GM12878 (cell line): ENCODE results near the gene FKBP15. TPM values are rescaled to one million over a fixed set of nuclear protein-coding genes. Genes with fewer than 3 reads are reported as not detected.
"Not testable (repeated sequence)": the region's sequence is repeated elsewhere in the genome, so short reads cannot be mapped to it uniquely, and the experiment has no call there.

Experiments
- ATAC-seq: fragments of 200-7000 bp; cut with Tn5 transposase; 3 replicates; pipeline ENCODE4 v1.9.1; 2020; ENCODE audit warnings: mild to moderate bottlenecking, moderate library complexity
- BruUV-seq: library from RNA; stranded (reverse); fragments of 400-500 nt; replicated peaks from 2 replicates; lab custom pipeline; 2021; lab: Mats Ljungman, UMichigan
- CTCF ChIA-PET: fragments of 300-600 bp; sonication (Branson Sonifier 250); formaldehyde crosslinking; extraction: SDS; loops from one replicate; lab custom pipeline; 2021; ENCODE audit warnings: inconsistent platforms; lab: Yijun Ruan, JAX
- POLR2A ChIA-PET: fragments of 350-600 bp; formaldehyde crosslinking; extraction: SDS; loops from one replicate; lab custom pipeline; 2021; ENCODE audit warnings: inconsistent platforms; lab: Charles Lee
- RAD21 ChIA-PET: fragments of 300-600 bp; sonication (Branson Sonifier 250); formaldehyde crosslinking; loops from one replicate; lab custom pipeline; 2023; ENCODE audit warnings: antibody characterized with exemption; ENCODE audit not compliant: unreplicated experiment; lab: Charles Lee
- SMC1A ChIA-PET: fragments of 300-600 bp; sonication (Branson Sonifier 250); formaldehyde crosslinking; loops from one replicate; lab custom pipeline; 2023; ENCODE audit not compliant: unreplicated experiment, uncharacterized antibody; lab: Charles Lee
- DNase-seq: peaks from one replicate; pipeline ENCODE4 v3.0.0-alpha.2; 2011; ENCODE audit warnings: low read depth, low spot score
- FAIRE-seq: peaks from 3 replicates; lab custom pipeline; 2011; peaks lifted over from hg19 to GRCh38; lab: Jason Lieb, UNC
- H2AFZ ChIP-seq: 2 replicates; pipeline ENCODE4 v1.6.0; 2011; ENCODE audit warnings: low read depth, low read length, control low read depth; ENCODE audit not compliant: control insufficient read depth
- H3K27ac ChIP-seq: 2 replicates; pipeline ENCODE4 v1.5.1; 2011; ENCODE audit warnings: control low read depth; ENCODE audit not compliant: control insufficient read depth, insufficient read depth
- H3K27me3 ChIP-seq, 2 experiments: replicated peaks in 1 of 2; 2 replicates each; pipeline versions ENCODE4 v1.6.0 to v1.6.1; 2011; ENCODE audit warnings: low read length in 1 of 2; ENCODE audit not compliant: control insufficient read depth in 2 of 2, insufficient read depth in 2 of 2
- H3K36me3 ChIP-seq, 2 experiments: 2 replicates each; pipeline ENCODE4 v1.5.1; 2011; ENCODE audit warnings: low read length in 1 of 2; ENCODE audit not compliant: control insufficient read depth in 2 of 2, insufficient read depth in 2 of 2
- H3K4me1 ChIP-seq: 2 replicates; pipeline ENCODE4 v1.6.1; 2011; ENCODE audit warnings: mild to moderate bottlenecking, low read length, moderate library complexity, mixed read lengths; ENCODE audit not compliant: control insufficient read depth, insufficient read depth
- H3K4me2 ChIP-seq: 2 replicates; pipeline ENCODE4 v1.6.0; 2011; ENCODE audit warnings: control low read depth; ENCODE audit not compliant: control insufficient read depth, insufficient read depth
- H3K4me3 ChIP-seq: fragments of 200-600 bp; sonication (generic); 2 replicates; pipeline ENCODE4 v1.5.1; 2016
- H3K79me2 ChIP-seq: 2 replicates; pipeline ENCODE4 v1.6.0; 2011; ENCODE audit warnings: low read length; ENCODE audit not compliant: control insufficient read depth, insufficient read depth
- H3K9ac ChIP-seq: 2 replicates; pipeline ENCODE4 v1.8.0; 2011; ENCODE audit warnings: low read length, control low read depth, mixed read lengths; ENCODE audit not compliant: control insufficient read depth, insufficient read depth
- H3K9me3 ChIP-seq: replicated peaks from 3 replicates; pipeline ENCODE4 v1.5.1; 2011; ENCODE audit warnings: mild to moderate bottlenecking, low read length; ENCODE audit not compliant: control insufficient read depth, insufficient read depth
- H4K20me1 ChIP-seq: 2 replicates; pipeline ENCODE4 v1.6.0; 2011; ENCODE audit not compliant: control insufficient read depth, insufficient read depth
- FOXM1 ChIP-seq: IDR thresholded peaks from 2 replicates; pipeline ENCODE4 v1.6.1; 2012; ENCODE audit warnings: low read depth, mild to moderate bottlenecking, inconsistent platforms, low read length, moderate library complexity
- TARDBP ChIP-seq: IDR thresholded peaks from 2 replicates; pipeline ENCODE4 v1.6.1; 2016; ENCODE audit warnings: borderline replicate concordance
- WGBS: methylation state at CpG from one replicate; pipeline ENCODE4 v1.1.6; 2016; ENCODE audit warnings: low lambda C conversion rate; ENCODE audit not compliant: insufficient replicate concordance, insufficient coverage; ENCODE audit errors: missing lambda C conversion rate; 5-methylcytosine and 5-hydroxymethylcytosine counted together
- in situ Hi-C: fragments of 300-500 bp; cut with MboI; formaldehyde crosslinking; loops from 9 replicates; pipeline ENCODE4 v1.14.3; 2018; ENCODE audit warnings: mixed read lengths
- intact Hi-C: fragments of 100-400 bp; cut with micrococcal nuclease; formaldehyde crosslinking; loops from one replicate; pipeline ENCODE4 v1.14.2; 2022; ENCODE audit not compliant: unreplicated experiment
- polyA plus RNA-seq, 11 experiments: library from polyadenylated mRNA; depleted of rRNA in 4 of 11; unstranded in 6 of 11; stranded (reverse) in 5 of 11; fragments of >200 nt; fragmentation: Nextera tagmentation in 4 of 11; fragmentation: Illumina TruSeq in 1 of 11; extraction: Ambion mirVana in 4 of 11; extraction: Trizol in 1 of 11; gene quantifications; 1 replicate in 1 of 11; 2 replicates in 10 of 11; pipeline versions ENCODE4 v1.2.1 to v1.2.3, GENCODE V29; 2011 to 2016; ENCODE audit warnings: inconsistent platforms in 2 of 11, missing spikeins in 2 of 11, low read depth in 1 of 11
- total RNA-seq, 4 experiments: library from RNA; depleted of rRNA in 3 of 4; stranded (reverse); fragments of >200 nt in 3 of 4; fragmentation: Illumina TruSeq in 1 of 4; extraction: Trizol in 1 of 4; gene quantifications; 2 replicates each; pipeline versions ENCODE4 v1.2.1 to v1.2.3, GENCODE V29; 2013 to 2021
- TF ChIP-seq, protein P1 (sequence below): fragments of 450-650 bp; formaldehyde crosslinking; IDR thresholded peaks from 2 replicates; pipeline ENCODE4 v1.5.0; 2022; ENCODE audit warnings: mild to moderate bottlenecking, missing genetic modification characterization
- TF ChIP-seq, protein P2 (sequence below): fragments of 450-650 bp; IDR thresholded peaks from 2 replicates; pipeline ENCODE4 v1.6.1; 2014; ENCODE audit warnings: mild to moderate bottlenecking

FKBP15 gene
- total and polyA plus RNA-seq, 10 of the 15 experiments (the other 5 are each of a cell fraction or from before 2014, with no cell fraction given), result 5.0 to 53.4 (median 21.2) TPM

DNA sequence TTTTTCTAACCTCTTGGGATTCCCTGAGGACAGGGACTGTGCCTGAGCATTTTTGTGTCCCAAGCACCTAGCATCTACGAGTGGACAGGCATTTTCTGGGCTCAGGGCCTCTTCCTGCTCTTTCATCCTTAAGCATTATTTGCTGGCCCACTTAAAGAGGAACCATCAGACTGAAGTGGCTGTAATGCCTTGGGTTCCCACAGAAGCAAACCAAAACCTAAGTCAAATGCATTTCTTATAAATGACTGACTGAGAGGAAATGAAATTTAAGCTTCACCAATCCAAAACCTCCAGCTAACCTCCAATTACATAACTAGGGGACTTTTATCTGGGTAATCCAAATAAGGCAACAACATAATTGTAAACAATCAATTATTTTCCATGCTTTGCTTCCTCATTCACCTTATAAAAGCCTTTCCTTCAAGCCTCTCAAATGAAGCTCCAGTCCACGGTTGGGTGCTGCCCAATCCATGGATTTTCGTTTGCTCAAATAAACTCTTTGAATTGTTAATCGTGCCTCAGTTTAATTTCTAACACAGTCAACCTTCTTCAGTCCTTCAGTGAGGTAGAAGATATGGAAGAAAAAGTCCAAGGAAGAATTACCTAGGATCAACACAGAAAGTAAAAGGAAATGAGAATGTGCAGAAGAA lies 95.6 kb downstream of the FKBP15 start (continued):
- TF ChIP-seq, protein P1, sequence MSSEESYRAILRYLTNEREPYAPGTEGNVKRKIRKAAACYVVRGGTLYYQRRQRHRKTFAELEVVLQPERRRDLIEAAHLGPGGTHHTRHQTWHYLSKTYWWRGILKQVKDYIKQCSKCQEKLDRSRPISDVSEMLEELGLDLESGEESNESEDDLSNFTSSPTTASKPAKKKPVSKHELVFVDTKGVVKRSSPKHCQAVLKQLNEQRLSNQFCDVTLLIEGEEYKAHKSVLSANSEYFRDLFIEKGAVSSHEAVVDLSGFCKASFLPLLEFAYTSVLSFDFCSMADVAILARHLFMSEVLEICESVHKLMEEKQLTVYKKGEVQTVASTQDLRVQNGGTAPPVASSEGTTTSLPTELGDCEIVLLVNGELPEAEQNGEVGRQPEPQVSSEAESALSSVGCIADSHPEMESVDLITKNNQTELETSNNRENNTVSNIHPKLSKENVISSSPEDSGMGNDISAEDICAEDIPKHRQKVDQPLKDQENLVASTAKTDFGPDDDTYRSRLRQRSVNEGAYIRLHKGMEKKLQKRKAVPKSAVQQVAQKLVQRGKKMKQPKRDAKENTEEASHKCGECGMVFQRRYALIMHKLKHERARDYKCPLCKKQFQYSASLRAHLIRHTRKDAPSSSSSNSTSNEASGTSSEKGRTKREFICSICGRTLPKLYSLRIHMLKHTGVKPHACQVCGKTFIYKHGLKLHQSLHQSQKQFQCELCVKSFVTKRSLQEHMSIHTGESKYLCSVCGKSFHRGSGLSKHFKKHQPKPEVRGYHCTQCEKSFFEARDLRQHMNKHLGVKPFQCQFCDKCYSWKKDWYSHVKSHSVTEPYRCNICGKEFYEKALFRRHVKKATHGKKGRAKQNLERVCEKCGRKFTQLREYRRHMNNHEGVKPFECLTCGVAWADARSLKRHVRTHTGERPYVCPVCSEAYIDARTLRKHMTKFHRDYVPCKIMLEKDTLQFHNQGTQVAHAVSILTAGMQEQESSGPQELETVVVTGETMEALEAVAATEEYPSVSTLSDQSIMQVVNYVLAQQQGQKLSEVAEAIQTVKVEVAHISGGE (CRISPR knock-in tag), result no peak
- TF ChIP-seq FOXM1 (no peak), TARDBP (no peak)
- TF ChIP-seq, protein P2, sequence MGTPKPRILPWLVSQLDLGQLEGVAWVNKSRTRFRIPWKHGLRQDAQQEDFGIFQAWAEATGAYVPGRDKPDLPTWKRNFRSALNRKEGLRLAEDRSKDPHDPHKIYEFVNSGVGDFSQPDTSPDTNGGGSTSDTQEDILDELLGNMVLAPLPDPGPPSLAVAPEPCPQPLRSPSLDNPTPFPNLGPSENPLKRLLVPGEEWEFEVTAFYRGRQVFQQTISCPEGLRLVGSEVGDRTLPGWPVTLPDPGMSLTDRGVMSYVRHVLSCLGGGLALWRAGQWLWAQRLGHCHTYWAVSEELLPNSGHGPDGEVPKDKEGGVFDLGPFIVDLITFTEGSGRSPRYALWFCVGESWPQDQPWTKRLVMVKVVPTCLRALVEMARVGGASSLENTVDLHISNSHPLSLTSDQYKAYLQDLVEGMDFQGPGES, result no peak

DNA sequence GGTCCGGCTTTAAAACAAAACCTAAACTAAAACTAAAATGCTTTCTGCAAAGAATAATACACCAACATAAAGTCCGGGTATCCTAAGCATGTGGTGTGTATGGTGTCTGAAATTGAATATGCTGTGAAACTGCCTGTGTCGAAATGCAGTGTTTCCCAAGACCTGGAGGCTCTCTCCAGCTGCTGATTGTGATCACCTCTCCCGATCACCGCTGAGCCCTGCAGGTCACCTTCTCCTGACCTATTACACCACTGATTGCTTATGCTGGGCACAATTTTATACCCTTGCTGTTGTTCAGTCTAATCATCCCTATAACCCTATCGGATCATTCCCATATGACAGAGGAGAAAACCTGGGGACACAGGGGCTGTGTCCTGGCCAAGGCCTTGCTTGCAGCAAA lies 102.2 kb downstream of the FKBP15 start:
- DNase-seq, H3K27me3 ChIP-seq, BruUV-seq, H3K4me3 ChIP-seq, H3K36me3 ChIP-seq, H3K4me1 ChIP-seq, POLR2A ChIA-PET, RAD21 ChIA-PET, H2AFZ ChIP-seq, H3K27ac ChIP-seq, H4K20me1 ChIP-seq, FAIRE-seq, H3K4me2 ChIP-seq, H3K9ac ChIP-seq, CTCF ChIA-PET, intact Hi-C loops, in situ Hi-C loops, H3K9me3 ChIP-seq, ATAC-seq, H3K79me2 ChIP-seq: not testable (repeated sequence)
- SMC1A ChIA-PET, result interaction anchor here (0.5 kb wide), 1 partner anchor 489 kb away, joined by 5 read pairs; no protein-coding TSS in a partner anchor
- no CpG with 5 or more reads among the region's 6 CpGs for WGBS

Other genes with a start within 250 kb of the FKBP15 start
Only the 7 nearest of the 14 such genes appear.
- 0.40 and 1.2 TPM in 2 replicates for gene SLC31A2, start 70.3 kb downstream of the FKBP15 start, total RNA-seq (2014; rRNA removed)
- gene SLC31A2, start 70.3 kb downstream of the FKBP15 start, total RNA-seq (2014; rRNA removed; fragmentation: Illumina TruSeq; extraction: Trizol), result 0.64 and 0.89 TPM in 2 replicates
- gene SLC31A2, start 70.3 kb downstream of the FKBP15 start, total RNA-seq (2021), result 0.74 and 0.97 TPM in 2 replicates
- 0.86 and 1.1 TPM in 2 replicates for gene SLC31A2, start 70.3 kb downstream of the FKBP15 start, polyA plus RNA-seq (2011; rRNA removed)
- 1.1 and 1.3 TPM in 2 replicates for gene SLC31A2, start 70.3 kb downstream of the FKBP15 start, polyA plus RNA-seq (2014; fragmentation: Illumina TruSeq; extraction: Trizol)
- 1 to 10 TPM in 1 of 2 experiments, under 1 TPM in 1; 0.09 to 1.0 TPM for gene SLC31A2, start 70.3 kb downstream of the FKBP15 start, polyA plus RNA-seq (2014; fragmentation: Nextera tagmentation; extraction: Ambion mirVana)
- 0.60 and 0.64 TPM in 2 replicates for gene SLC31A2, start 70.3 kb downstream of the FKBP15 start, polyA plus RNA-seq (2014; rRNA removed)
- 1 to 10 TPM in 1 of 2 experiments, under 1 TPM in 1; 0.79 to 1.9 TPM for gene SLC31A2, start 70.3 kb downstream of the FKBP15 start, polyA plus RNA-seq (2016; fragmentation: Nextera tagmentation; extraction: Ambion mirVana)
- 8.9 and 9.4 TPM in 2 replicates for gene SLC31A1, start 267 bp upstream of the FKBP15 start, total RNA-seq (2014; rRNA removed)
- gene SLC31A1, start 267 bp upstream of the FKBP15 start, total RNA-seq (2014; rRNA removed; fragmentation: Illumina TruSeq; extraction: Trizol), result 12.4 and 12.6 TPM in 2 replicates
- gene SLC31A1, start 267 bp upstream of the FKBP15 start, total RNA-seq (2021), result 11.5 and 12.0 TPM in 2 replicates
- 16.2 and 17.6 TPM in 2 replicates for gene SLC31A1, start 267 bp upstream of the FKBP15 start, polyA plus RNA-seq (2011; rRNA removed)
- 16.0 and 18.4 TPM in 2 replicates for gene SLC31A1, start 267 bp upstream of the FKBP15 start, polyA plus RNA-seq (2014; fragmentation: Illumina TruSeq; extraction: Trizol)
- gene SLC31A1, start 267 bp upstream of the FKBP15 start, polyA plus RNA-seq (2014; fragmentation: Nextera tagmentation; extraction: Ambion mirVana), result 10 to 100 TPM in 1 of 2 experiments, 1 to 10 TPM in 1; 7.3 to 10.0 TPM
- gene SLC31A1, start 267 bp upstream of the FKBP15 start, polyA plus RNA-seq (2014; rRNA removed), result 10.0 and 10.7 TPM in 2 replicates
- 10 to 100 TPM in 1 of 2 experiments, 1 to 10 TPM in 1; 9.4 to 11.0 TPM for gene SLC31A1, start 267 bp upstream of the FKBP15 start, polyA plus RNA-seq (2016; fragmentation: Nextera tagmentation; extraction: Ambion mirVana)
- 32.1 and 33.7 TPM in 2 replicates for gene CDC26, start 54.3 kb upstream of the FKBP15 start, total RNA-seq (2014; rRNA removed)
- gene CDC26, start 54.3 kb upstream of the FKBP15 start, total RNA-seq (2014; rRNA removed; fragmentation: Illumina TruSeq; extraction: Trizol), result 55.1 and 56.9 TPM in 2 replicates
- 28.2 and 28.9 TPM in 2 replicates for gene CDC26, start 54.3 kb upstream of the FKBP15 start, total RNA-seq (2021)
- gene CDC26, start 54.3 kb upstream of the FKBP15 start, polyA plus RNA-seq (2011; rRNA removed), result 46.2 and 60.9 TPM in 2 replicates
- 66.1 and 81.1 TPM in 2 replicates for gene CDC26, start 54.3 kb upstream of the FKBP15 start, polyA plus RNA-seq (2014; fragmentation: Illumina TruSeq; extraction: Trizol)
- gene CDC26, start 54.3 kb upstream of the FKBP15 start, polyA plus RNA-seq (2014; fragmentation: Nextera tagmentation; extraction: Ambion mirVana), result 100 to 1,000 TPM; 140 to 156 TPM
- 33.2 and 44.8 TPM in 2 replicates for gene CDC26, start 54.3 kb upstream of the FKBP15 start, polyA plus RNA-seq (2014; rRNA removed)
- 100 to 1,000 TPM in 1 of 2 experiments, 10 to 100 TPM in 1; 97.4 to 102 TPM for gene CDC26, start 54.3 kb upstream of the FKBP15 start, polyA plus RNA-seq (2016; fragmentation: Nextera tagmentation; extraction: Ambion mirVana)
- 39.5 and 43.3 TPM in 2 replicates for gene PRPF4, start 54.4 kb upstream of the FKBP15 start, total RNA-seq (2014; rRNA removed)
- gene PRPF4, start 54.4 kb upstream of the FKBP15 start, total RNA-seq (2014; rRNA removed; fragmentation: Illumina TruSeq; extraction: Trizol), result 38.4 and 39.0 TPM in 2 replicates
- gene PRPF4, start 54.4 kb upstream of the FKBP15 start, total RNA-seq (2021), result 28.6 and 31.7 TPM in 2 replicates
- gene PRPF4, start 54.4 kb upstream of the FKBP15 start, polyA plus RNA-seq (2011; rRNA removed), result 18.0 and 28.4 TPM in 2 replicates
- 43.5 and 49.9 TPM in 2 replicates for gene PRPF4, start 54.4 kb upstream of the FKBP15 start, polyA plus RNA-seq (2014; fragmentation: Illumina TruSeq; extraction: Trizol)
- gene PRPF4, start 54.4 kb upstream of the FKBP15 start, polyA plus RNA-seq (2014; fragmentation: Nextera tagmentation; extraction: Ambion mirVana), result 10 to 100 TPM; 23.0 to 43.5 TPM
- gene PRPF4, start 54.4 kb upstream of the FKBP15 start, polyA plus RNA-seq (2014; rRNA removed), result 26.3 and 31.2 TPM in 2 replicates
- gene PRPF4, start 54.4 kb upstream of the FKBP15 start, polyA plus RNA-seq (2016; fragmentation: Nextera tagmentation; extraction: Ambion mirVana), result 10 to 100 TPM; 46.7 to 48.1 TPM
- gene RNF183, start 82.1 kb upstream of the FKBP15 start, total RNA-seq (2014; rRNA removed), result 0.05 and 0.06 TPM in 2 replicates
- gene RNF183, start 82.1 kb upstream of the FKBP15 start, total RNA-seq (2014; rRNA removed; fragmentation: Illumina TruSeq; extraction: Trizol), result not detected in 2 replicates
- not detected in 2 replicates for gene RNF183, start 82.1 kb upstream of the FKBP15 start, total RNA-seq (2021)
- gene RNF183, start 82.1 kb upstream of the FKBP15 start, polyA plus RNA-seq (2011; rRNA removed), result 0.26 and 0.75 TPM in 2 replicates
- 0.03 TPM in 1 of 2 replicates, not detected in the other for gene RNF183, start 82.1 kb upstream of the FKBP15 start, polyA plus RNA-seq (2014; fragmentation: Illumina TruSeq; extraction: Trizol)
- not detected for gene RNF183, start 82.1 kb upstream of the FKBP15 start, polyA plus RNA-seq (2014; fragmentation: Nextera tagmentation; extraction: Ambion mirVana)
- 0.08 TPM in 1 of 2 replicates, not detected in the other for gene RNF183, start 82.1 kb upstream of the FKBP15 start, polyA plus RNA-seq (2014; rRNA removed)
- gene RNF183, start 82.1 kb upstream of the FKBP15 start, polyA plus RNA-seq (2016; fragmentation: Nextera tagmentation; extraction: Ambion mirVana), result not detected
- 0.40 and 0.65 TPM in 2 replicates for gene WDR31, start 119.0 kb upstream of the FKBP15 start, total RNA-seq (2014; rRNA removed)
- gene WDR31, start 119.0 kb upstream of the FKBP15 start, total RNA-seq (2014; rRNA removed; fragmentation: Illumina TruSeq; extraction: Trizol), result 0.72 and 0.97 TPM in 2 replicates
- gene WDR31, start 119.0 kb upstream of the FKBP15 start, total RNA-seq (2021), result 0.97 and 1.1 TPM in 2 replicates
- gene WDR31, start 119.0 kb upstream of the FKBP15 start, polyA plus RNA-seq (2011; rRNA removed), result 0.41 and 0.45 TPM in 2 replicates
- 1.1 and 1.6 TPM in 2 replicates for gene WDR31, start 119.0 kb upstream of the FKBP15 start, polyA plus RNA-seq (2014; fragmentation: Illumina TruSeq; extraction: Trizol)
- gene WDR31, start 119.0 kb upstream of the FKBP15 start, polyA plus RNA-seq (2014; fragmentation: Nextera tagmentation; extraction: Ambion mirVana), result under 1 TPM; 0.26 to 0.29 TPM
- gene WDR31, start 119.0 kb upstream of the FKBP15 start, polyA plus RNA-seq (2014; rRNA removed), result 0.67 and 0.87 TPM in 2 replicates
- 1 to 10 TPM; 1.1 to 1.7 TPM for gene WDR31, start 119.0 kb upstream of the FKBP15 start, polyA plus RNA-seq (2016; fragmentation: Nextera tagmentation; extraction: Ambion mirVana)
- gene BSPRY, start 128.3 kb upstream of the FKBP15 start, total RNA-seq (2014; rRNA removed), result 6.3 and 6.5 TPM in 2 replicates
- 3.3 and 3.8 TPM in 2 replicates for gene BSPRY, start 128.3 kb upstream of the FKBP15 start, total RNA-seq (2014; rRNA removed; fragmentation: Illumina TruSeq; extraction: Trizol)
- gene BSPRY, start 128.3 kb upstream of the FKBP15 start, total RNA-seq (2021), result 5.6 and 6.0 TPM in 2 replicates
- 0.40 and 0.45 TPM in 2 replicates for gene BSPRY, start 128.3 kb upstream of the FKBP15 start, polyA plus RNA-seq (2011; rRNA removed)
- 2.7 and 4.4 TPM in 2 replicates for gene BSPRY, start 128.3 kb upstream of the FKBP15 start, polyA plus RNA-seq (2014; fragmentation: Illumina TruSeq; extraction: Trizol)
- gene BSPRY, start 128.3 kb upstream of the FKBP15 start, polyA plus RNA-seq (2014; fragmentation: Nextera tagmentation; extraction: Ambion mirVana), result 1 to 10 TPM in 1 of 2 experiments, under 1 TPM in 1; 1.00 to 1.5 TPM
- 6.1 and 6.3 TPM in 2 replicates for gene BSPRY, start 128.3 kb upstream of the FKBP15 start, polyA plus RNA-seq (2014; rRNA removed)
- gene BSPRY, start 128.3 kb upstream of the FKBP15 start, polyA plus RNA-seq (2016; fragmentation: Nextera tagmentation; extraction: Ambion mirVana), result 1 to 10 TPM; 4.0 to 4.1 TPM